ENCODE measurements around the gene TCF25.

DNA sequence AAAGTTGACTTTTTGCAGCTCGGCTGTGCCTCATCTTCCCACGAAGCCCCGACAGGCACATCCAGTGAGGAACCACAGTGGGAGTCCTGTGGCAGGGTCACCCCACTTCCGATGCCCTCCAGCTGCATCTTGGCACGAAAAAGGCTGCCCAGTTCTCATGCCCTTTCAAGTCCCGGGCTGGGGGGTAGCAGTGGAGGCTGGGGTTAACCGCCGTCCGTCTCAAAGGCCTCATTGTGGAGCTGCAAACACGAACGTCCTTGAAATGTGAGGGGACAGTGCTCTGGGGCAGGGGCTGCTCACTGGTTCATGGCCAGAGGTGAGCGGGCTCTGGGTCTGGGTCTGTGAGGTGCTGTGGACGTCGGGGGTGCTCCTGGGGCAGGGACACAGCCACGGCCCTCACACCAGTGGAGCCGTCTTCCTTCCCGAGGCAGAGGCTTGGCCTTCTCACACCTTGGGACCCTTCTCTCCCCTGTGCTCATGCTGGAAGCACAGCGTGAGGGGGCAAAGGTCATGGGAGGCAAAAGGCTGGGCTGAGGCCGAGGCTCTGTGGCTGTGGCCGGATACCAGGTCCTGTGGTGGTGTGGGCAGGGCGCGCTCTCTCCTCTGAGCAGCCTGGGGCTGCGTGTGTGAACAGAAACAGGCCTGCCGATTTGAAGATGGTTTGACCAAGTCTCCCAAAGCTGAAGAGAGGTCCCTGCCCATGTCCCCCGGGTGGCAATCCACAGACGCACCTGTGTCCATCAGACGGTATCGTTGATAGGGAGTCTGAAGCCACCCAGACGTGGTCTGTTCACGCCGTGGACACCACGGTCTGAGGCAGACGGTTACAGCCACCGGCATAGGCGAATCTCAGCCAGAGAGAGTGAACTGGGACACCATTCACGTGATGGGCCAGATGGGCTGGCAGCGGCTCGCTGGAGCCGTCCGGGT lies 42.2 kb downstream of the TCF25 start:
- TF ChIP-seq POLR2AphosphoS5 (IDR thresholded peaks at IDR 0.05): peak in 2 of 3 donors; percentile 38 to 70
- TF ChIP-seq, protein P1, sequence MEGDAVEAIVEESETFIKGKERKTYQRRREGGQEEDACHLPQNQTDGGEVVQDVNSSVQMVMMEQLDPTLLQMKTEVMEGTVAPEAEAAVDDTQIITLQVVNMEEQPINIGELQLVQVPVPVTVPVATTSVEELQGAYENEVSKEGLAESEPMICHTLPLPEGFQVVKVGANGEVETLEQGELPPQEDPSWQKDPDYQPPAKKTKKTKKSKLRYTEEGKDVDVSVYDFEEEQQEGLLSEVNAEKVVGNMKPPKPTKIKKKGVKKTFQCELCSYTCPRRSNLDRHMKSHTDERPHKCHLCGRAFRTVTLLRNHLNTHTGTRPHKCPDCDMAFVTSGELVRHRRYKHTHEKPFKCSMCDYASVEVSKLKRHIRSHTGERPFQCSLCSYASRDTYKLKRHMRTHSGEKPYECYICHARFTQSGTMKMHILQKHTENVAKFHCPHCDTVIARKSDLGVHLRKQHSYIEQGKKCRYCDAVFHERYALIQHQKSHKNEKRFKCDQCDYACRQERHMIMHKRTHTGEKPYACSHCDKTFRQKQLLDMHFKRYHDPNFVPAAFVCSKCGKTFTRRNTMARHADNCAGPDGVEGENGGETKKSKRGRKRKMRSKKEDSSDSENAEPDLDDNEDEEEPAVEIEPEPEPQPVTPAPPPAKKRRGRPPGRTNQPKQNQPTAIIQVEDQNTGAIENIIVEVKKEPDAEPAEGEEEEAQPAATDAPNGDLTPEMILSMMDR (IDR thresholded peaks at IDR 0.05 in 8 of 11, conservative IDR thresholded peaks at IDR 0.05 in 3 of 11): no peak

All from spleen (tissue), 7 donors.